Measurements from ENCODE around the gene CHSY1. TPM values are rescaled to one million over a fixed set of nuclear protein-coding genes. Genes with fewer than 3 reads are reported as not detected.

The CHSY1 gene
- total and polyA plus RNA-seq, 2 of the 4 experiments (the other 2 are of a cell fraction) = 40.9 to 53.2 TPM

- Histone ChIP-seq H4K20me1 (ENCODE audit: insufficient read depth, low read length) (peaks cover 71% of the 10 kb centered on the region), H3K4me1 (ENCODE audit: control insufficient read depth, insufficient read depth, low read length) (peaks cover 29% of the 10 kb centered on the region), H3K4me2 (ENCODE audit: low read depth, low read length) (peak overlapping the region; percentile 12), H2BK20ac (ENCODE audit: low read depth, low read length) (no peak overlapping the region), H4K91ac (ENCODE audit: insufficient read depth, low read depth, low read length) (no peak overlapping the region), H2BK5ac (ENCODE audit: low read depth, low read length, poor library complexity, severe bottlenecking) (peak overlapping the region; percentile 66), H4K5ac (ENCODE audit: low read depth, low read length) (no peak overlapping the region), H3K36me3 (ENCODE audit: control insufficient read depth, insufficient read depth, low read length) (no peaks in the 10 kb centered on the region), H3K79me1 (ENCODE audit: low read depth in 1 of 2, low read length in 2 of 2) (peaks cover 3 to 54% of the 10 kb centered on the region in 2 experiments; a peak in 2 of 4 replicates), H4K8ac (ENCODE audit: low read depth in 2 of 2, low read length in 2 of 2) (0 out of 4 replicates have a peak overlapping the region, but pooled peaks of 1 of the 2 experiments have one; percentile 9), H3K14ac (replicated peaks; ENCODE audit: low read depth, low read length) (no peak overlapping the region), H2AK9ac (replicated peaks; ENCODE audit: low read depth, low read length, poor library complexity) (no peak overlapping the region), H3K56ac (ENCODE audit: extremely low read depth, insufficient read depth, low read length) (no peak overlapping the region), H3K9me3 (ENCODE audit: control insufficient read depth, insufficient read depth, low read length) (no peaks in the 10 kb centered on the region), H3K4me3 (ENCODE audit: insufficient read depth, low read depth, low read length) (no peak overlapping the region), H3K9ac (ENCODE audit: low read depth, low read length) (no peak overlapping the region; the same call in 1 of the 2 replicates), H3K23ac (ENCODE audit: low read depth, low read length) (no peak overlapping the region), H3K4ac (ENCODE audit: low read depth, low read length) (peak overlapping the region; percentile 47; the same call in 1 of the 2 replicates), H3K27me3 (ENCODE audit: control insufficient read depth, insufficient read depth, low read length) (no peaks in the 10 kb centered on the region), H2BK120ac (ENCODE audit: low read depth, low read length) (no peak overlapping the region), H2AFZ (replicated peaks; ENCODE audit: low read length, poor library complexity) (no peak overlapping the region), H2AK5ac (ENCODE audit: low read depth, low read length) (peak overlapping the region; percentile 39; the same call in 1 of the 2 replicates), H3K18ac (ENCODE audit: low read depth, low read length) (no peak overlapping the region), H2BK15ac (ENCODE audit: low read depth, low read length) (no peak overlapping the region; the same call in 2 of the 3 replicates), H3K27ac (ENCODE audit: insufficient read depth, low read length) (peak overlapping the region; percentile 47; the same call in 1 of the 2 replicates), H3K9me1 (ENCODE audit: insufficient read depth, low read length) (peaks cover 19% of the 10 kb centered on the region)
- WGBS, 2 experiments (ENCODE audit: extremely low coverage in 2 of 2, insufficient read length in 1 of 2) = 33% methylated on average over 3 of the region's 5 CpGs; no CpG with 5 or more reads in 1 of the 2 experiments
- no TSS peak for BruUV-seq (replicated peaks)
- in situ Hi-C loops (cut with MboI; ENCODE audit: low sequenced_read_pairs) (loop anchor here (5.0 kb wide), 1 partner anchor 42 kb away; no protein-coding TSS in a partner anchor), intact Hi-C loops (cut with micrococcal nuclease) (loop anchor here (5.0 kb wide), 1 partner anchor 37 kb away; no protein-coding TSS in a partner anchor), dilution Hi-C loops (cut with HindIII; ENCODE audit: low sequenced_read_pairs, unreplicated experiment) (no loop called here)
- POLR2A ChIA-PET (ENCODE audit: unreplicated experiment) = no interaction called here
- CTCF ChIA-PET = interaction anchor here (0.8 to 1.0 kb wide), 2 partner anchors 13 to 83 kb away, joined by 3 read pairs; no protein-coding TSS in a partner anchor
- TF ChIP-seq CEBPB (IDR thresholded peaks at IDR 0.05; ENCODE audit: low read depth, low read length) = peak; percentile 75
- no peak for TF ChIP-seq RFX5 (IDR thresholded peaks at IDR 0.05; ENCODE audit: low read depth, low read length)
- TF ChIP-seq BHLHE40 (IDR thresholded peaks at IDR 0.05; ENCODE audit: low read depth, low read length) = no peak
- DNase-seq (peak; percentile 61), ATAC-seq (ENCODE audit: low read depth) (no peak)
Measured at GRCh38 chr15:101204739-101205535, 46.9 kb downstream of the CHSY1 start.
